Dermis microvascular lymphatic vessel endothelial cell (primary cell): ENCODE data around the gene ASMTL. TPM values are rescaled to one million over a fixed set of nuclear protein-coding genes. Genes with fewer than 3 reads are reported as not detected.
"Not testable (repeated sequence)": the region's sequence is repeated elsewhere in the genome, so short reads cannot be mapped to it uniquely, and the experiment has no call there.

Experiments
- DNase-seq, 2 donors: peaks; one replicate each; pipeline versions ENCODE4 v3.0.0 to v3.0.0-alpha.2; 2010; ENCODE audit warnings: low read depth in 2 of 2
- total RNA-seq: library from RNA; depleted of rRNA; stranded (reverse); fragments of >200 nt; gene quantifications from 2 replicates; pipeline ENCODE4 v1.2.1, GENCODE V29; 2014

Gene ASMTL
- total RNA-seq, 1 donor from 2014 or later = 9.4 TPM

DNA sequence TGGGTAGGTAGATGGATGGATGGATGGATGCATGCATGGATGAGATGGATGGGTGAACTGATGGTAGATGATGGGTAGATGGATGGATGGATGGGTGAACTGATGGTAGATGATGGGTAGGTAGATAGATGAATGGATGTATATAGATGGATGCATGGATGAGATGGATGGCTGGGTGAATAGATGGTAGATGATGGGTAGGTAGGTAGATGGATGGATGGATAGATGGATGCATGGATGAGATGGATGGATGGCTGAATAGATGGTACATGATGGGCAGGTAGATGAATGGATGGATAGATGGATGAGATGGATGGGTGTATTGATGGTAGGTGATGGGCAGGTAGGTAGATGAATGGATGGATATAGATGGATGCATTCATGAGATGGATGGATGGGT is 45.7 kb downstream of the ASMTL start:
- no peak for DNase-seq

DNA sequence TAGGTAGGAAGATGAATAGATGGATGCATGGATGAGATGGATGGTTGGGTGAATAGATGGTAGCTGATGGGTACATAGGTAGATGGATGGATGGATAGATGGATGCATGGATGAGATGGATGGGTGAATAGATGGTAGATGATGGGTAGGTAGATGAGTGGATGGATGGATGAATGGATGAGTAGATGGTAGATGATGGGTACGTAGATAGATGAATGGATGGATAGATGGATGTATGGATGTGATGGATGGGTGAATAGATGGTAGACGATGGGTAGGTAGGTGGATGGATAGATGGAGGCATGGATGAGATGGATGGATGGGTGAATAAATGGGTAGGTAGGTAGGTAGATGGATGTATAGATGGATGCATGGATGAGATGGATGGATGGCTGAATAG is 46.9 kb downstream of the ASMTL start:
- DNase-seq = not testable (repeated sequence)

DNA sequence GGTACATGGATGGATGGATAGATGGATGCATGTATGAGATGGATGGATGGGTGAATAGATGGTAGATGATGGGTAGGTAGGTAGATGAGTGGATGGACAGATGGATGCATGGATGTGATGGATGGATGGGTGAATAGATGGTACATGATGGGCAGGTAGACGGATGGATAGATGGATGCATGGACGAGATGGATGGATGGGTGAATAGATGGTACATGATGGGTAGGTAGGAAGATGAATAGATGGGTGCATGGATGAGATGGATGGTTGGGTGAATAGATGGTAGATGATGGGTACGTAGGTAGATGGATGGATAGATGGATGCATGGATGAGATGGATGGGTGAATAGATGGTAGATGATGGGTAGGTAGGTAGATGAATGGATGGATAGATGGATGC is 48.8 kb downstream of the ASMTL start:
- DNase-seq = not testable (repeated sequence)

DNA sequence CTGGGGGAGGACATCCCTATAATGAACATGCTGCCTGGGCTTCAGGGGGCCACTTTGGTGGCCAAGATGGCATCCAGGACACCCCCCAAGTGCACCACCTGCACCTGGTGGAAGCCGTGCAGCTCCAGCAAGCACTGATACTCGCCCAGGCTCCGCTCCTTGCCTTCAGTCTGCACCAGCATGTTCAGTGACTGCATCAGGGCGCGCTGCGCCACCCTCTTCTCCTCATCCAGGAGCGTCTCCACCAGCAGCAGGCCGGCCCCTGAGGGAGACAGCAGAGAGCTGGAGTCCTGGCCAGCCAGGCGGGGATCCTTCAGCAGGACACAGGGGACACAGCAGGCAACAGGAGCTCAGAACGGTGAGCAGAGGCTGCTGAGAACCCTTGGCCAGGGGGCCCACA is 49.5 kb downstream of the ASMTL start:
- no peak for DNase-seq

- no peak for DNase-seq
These were observed 50.9 kb downstream of the ASMTL start for GRCh38 chrX:1401611-1402430.

GRCh38 chrX:1400742-1401471 is 51.8 kb downstream of the ASMTL start:
- no peak for DNase-seq

GRCh38 chrX:1400049-1400448 is 52.7 kb downstream of the ASMTL start:
- DNase-seq = no peak

DNA sequence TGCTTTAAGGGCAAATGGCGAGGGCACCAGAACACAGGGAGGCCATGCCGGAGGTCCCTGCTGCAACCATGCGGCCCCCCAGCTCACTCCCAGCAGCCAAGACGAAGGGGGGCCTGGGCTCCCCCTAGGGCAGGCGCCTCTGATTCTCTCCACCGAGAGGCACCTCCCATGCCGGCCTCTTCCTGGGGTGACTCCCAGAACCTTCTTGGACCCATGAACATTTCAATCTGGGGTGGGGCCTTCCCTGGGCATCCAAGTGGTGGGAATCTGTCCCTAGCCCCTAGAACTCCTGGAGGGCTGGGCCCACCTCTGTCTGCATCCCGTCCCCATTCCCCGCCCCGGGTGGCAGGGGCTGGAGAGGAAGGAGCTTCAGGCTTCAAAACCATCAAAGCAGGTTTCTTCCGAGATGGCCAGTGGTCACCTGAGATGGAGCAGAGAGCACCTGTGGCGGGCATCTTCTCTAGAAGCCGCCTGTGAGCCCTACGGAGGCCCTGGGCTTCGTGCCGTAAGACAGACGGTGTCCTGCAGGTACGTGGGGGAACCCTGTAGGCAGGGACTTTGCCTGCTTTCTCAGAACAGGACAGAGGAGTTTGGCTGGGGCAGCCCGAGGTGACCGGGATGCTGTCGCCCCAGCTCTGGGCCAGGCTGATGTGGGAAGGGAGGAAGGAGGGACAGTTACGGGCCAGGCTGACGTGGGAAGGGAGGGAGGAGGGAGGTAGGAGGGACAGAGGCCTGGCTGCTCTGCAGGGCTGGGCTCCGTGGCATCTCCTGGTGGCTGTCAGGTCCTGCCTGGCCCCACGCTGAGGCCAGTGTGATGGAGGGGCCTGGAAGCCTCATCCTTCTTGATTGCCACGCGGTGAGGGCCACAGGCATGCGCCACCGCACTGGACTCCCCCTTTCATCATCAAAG is 54.0 kb downstream of the ASMTL start:
- DNase-seq = no peak

DNA sequence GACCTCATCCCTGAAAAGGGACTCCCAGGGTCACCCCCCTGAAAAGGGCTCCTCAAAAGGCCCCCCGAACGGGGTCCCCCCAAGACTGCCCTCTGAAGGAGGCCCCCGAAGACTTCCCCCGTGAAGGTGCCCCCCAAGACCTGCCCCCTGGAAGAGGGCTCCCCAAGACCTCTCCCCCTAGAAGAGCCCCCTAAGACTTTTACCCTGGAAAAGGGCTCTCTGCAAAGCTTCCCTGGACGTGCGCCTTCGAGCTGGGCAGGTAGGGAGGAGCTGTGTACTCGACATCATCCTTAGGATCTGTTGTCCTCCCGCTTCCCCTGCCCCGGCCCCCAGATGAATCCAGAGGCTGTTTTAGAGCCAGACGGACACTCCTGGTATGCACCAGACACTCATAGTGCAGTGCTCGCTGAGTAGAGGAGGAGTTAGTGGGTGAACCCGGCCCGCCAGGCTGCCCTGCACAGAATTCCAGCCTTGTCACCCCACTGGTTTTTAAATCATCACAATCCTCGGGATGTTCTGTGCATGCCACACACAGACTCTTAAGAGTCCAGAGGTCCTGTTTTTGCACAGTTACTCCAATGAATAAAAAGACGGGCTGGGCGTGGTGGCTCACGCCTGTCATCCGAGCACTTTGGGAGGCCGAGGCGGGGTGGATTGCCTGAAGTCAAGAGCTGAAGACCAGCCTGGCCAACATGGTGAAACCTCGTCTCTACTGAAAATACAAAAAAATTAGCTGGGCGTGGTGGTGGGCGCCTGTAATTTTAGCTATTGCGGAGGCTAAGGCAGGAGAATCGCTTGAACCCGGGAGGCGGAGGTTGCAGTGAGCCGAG is 55.1 kb downstream of the ASMTL start:
- DNase-seq = no peak

GRCh38 chrX:1397001-1397400 is 55.7 kb downstream of the ASMTL start:
- no peak for DNase-seq

- no peak for DNase-seq
These were observed 57.0 kb downstream of the ASMTL start for GRCh38 chrX:1395646-1396216.

GRCh38 chrX:1394731-1395501 is 57.8 kb downstream of the ASMTL start:
- no peak for DNase-seq

- no peak for DNase-seq
These were observed 58.7 kb downstream of the ASMTL start for GRCh38 chrX:1393871-1394615.

DNA sequence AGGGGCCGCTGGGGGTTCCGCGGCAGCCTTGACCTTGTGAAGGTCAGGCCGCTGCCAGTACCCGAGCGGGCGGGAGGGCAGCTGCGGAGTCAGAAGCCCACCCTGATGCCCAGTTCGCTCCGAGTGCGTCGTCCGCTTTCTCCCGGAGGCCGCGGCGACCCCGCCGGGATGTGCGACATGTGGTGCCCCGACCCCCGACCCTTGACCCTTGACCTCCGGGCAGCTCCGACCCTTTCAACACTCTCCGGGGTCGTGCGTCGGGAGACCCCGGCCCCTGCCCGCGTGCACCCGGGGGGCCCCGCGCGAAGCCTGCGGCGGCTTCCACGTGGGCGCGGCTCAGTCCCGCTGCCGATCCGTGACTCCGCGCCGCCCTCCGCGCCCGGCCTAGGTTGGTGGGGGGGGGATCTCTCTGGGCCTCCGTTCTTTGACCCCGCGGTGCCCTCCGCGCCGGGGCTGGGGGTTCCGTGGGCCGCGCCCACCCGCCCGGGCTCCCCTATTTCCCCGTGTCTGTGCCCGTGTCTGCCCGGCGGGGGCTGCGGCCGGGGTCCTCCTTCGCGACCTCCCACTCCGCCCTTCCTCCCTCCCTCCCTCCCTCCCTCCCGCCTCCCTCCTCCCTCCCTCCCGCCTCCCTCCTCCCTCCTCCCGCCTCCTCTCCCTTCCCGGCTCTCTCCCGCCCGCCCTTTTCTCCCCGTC is 60.2 kb downstream of the ASMTL start:
- peak; percentile 18 to 72 for DNase-seq

GRCh38 chrX:1391707-1392375 is 60.9 kb downstream of the ASMTL start, which contains the start of gene SLC25A6:
Gene SLC25A6, minus strand, starts transcription at chrX:1392113. Its CDS starts 104 bp downstream, at chrX:1392009.
- peak; percentile 89 to 98 for DNase-seq

GRCh38 chrX:1391370-1391706 is 61.4 kb downstream of the ASMTL start:
- DNase-seq = no peak

DNA sequence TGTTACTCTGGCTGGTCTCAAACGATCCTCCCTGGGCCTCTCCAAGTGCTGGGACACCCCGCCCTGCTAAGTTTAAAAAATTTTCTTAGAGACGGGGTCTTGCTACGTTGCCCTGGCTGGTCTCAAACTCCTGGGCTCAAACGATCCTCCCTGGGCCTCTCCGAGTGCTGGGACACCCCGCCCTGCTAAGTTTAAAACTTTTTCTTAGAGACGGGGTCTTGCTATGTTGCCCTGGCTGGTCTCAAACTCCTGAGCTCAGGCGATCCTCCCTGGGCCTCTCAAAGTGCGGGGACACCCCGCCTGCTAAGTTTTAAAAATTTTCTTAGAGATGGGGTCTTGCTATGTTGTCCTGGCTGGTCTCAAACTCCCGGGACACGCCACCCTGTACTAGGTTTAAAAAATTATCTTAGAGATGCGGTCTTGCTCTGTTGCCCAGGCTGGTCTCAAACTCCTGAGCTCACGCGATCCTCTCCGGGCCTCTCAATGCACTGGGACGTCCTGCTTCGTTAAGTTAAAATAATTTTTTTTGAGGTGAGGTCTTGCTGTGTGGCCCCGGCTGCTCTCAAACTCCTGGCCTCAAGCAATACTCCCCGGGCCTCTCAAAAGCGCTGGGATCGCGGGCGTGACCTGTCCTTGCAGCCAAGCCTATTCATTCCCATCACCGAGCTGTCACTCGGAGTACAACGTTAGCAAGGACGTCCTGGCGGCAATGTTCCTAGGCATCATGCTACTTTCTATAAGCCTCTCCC is 61.9 kb downstream of the ASMTL start:
- no peak for DNase-seq
